Stimulated activated CD4-positive, alpha-beta T cell treated with anti-CD3 and anti-CD28 coated beads, Interleukin-12 subunit alpha, Interleukin-12 subunit beta, amount 100 ng/mL, for 48 hours (primary cell): Measurements from ENCODE around the gene ROPN1L.
"Not testable (repeated sequence)": the region's sequence is repeated elsewhere in the genome, so short reads cannot be mapped to it uniquely, and the experiment has no call there.

Source experiments
- DNase-seq, 3 donors: peaks; one replicate each; pipeline ENCODE4 v3.0.0-alpha.2; 2020; ENCODE audit warnings: low read depth in 2 of 3, low spot score in 1 of 3

The ROPN1L gene

DNA sequence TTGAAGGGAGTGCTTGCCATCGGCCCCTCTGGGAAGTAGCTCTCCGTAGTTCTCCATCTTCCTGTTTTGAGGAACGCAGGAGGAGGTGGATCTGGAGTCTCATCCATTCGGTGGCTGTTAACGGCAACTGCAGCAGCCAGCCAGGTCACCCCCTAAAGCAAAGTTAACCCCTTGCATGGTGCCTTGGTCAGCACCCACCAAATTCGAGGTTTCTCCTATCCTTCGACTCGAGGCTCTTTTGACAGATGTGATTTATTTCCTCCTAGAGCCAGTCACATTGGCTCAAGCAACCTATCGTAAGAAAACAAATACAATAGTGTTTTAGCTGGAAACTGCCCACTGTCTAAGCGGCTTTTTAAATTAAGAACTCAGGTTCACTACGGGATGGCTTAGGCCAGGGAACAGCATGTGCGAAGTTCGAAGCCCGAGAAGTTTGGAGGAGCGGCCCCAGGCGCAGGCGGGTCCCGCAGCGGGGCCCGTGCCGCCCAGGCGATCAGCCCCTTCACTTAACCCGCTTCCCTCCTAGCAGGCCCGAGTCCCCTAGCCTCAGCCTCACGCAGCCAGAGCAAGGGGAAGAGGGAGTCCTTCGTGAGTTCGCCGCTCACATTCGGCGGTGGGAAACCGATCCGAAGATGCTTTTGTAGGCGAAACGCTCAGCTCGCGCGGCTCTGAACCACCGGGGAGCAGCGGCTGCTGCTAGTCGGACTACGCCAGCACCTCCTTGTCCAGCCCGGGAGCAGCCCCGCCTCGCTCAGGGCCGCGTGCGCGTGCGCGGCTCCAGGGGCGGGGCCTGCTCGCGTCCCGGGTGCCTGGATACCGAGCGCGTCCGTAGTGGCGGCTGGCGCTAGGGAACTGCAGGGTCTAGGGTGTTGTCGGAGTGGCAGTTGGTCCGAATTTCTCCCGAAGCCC, at the start of gene ROPN1L:
Gene ROPN1L (plus strand): TSS at position 797 of the 909 bp plus-strand sequence. CDS start 289 bp downstream, outside the sequence.
- peak; percentile 54 to 77 (median 54) for DNase-seq

DNA sequence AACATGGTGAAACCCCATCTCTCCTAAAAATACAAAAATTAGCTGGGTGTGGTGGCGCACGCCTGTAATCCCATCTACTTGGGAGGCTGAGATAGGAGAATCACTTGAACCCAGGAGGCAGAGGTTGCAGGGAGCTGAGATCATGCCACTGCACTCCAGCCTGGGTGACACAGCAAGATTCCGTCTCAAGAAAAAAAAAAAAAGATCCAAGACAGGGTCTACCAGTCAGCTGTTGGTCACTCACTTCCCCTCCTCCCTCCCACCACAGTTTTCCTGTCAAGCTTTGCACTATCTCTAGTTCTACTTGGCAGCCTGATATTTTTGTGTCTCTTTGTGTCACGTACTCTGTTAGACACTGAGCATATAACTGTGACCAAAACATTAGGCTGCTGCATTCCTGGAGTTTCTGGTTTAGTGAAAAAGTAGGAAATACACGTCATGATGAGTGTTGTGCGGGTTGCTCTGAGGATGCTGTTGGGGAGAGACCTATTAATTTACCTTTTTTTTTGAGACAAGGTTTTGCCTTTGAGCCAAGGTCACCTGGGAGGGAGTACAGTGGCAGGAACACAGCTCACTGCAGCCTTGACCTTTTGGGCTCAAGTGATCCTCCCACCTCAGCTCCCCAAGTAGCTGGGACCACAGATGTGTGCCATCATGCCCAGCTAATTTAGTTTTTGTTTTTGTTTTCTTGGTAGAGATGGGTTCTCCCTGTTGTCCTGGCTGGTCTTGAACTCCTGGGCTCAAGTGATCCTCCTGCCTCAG, 48.9 kb upstream of the ROPN1L start:
- not testable (repeated sequence) for DNase-seq

DNA sequence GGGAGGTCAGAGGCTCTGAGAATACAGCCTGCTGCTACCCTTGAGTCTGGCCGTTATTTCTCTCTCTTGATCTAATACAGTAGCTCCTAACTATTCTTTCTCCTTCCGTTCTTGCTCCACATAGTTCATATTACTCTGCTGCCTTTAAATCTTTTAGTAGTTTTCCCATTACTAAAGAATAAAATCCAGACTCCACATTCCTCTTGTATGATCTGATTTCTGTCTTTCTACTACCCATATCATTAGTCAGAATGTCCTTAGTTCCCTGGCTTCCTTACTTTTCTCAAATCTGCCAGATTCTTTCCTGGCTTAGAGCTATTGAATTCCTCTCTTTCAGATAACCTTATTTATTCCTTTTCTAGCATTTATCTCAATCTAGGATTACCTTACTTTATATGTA, 48.2 kb upstream of the ROPN1L start:
- no peak for DNase-seq

DNA sequence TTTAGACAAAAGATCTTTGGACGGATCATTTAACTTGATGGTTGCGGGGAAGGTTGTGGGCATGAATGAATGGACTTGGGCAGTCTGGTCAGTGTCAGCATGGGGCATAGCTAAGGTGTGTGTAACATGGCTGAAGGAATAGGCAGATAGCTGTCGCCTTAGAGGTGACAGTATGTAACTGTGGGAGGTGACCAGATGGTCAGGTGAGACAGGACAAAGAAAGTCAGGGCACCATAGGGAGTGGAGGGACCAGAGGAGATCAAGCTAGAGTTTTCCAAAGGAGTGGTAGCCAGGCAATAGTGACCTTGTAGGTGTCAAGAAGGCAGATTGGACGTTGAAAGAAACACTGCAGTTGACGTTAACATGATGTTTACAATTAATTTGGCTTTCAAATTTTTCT, 45.1 kb upstream of the ROPN1L start:
- no peak for DNase-seq

DNA sequence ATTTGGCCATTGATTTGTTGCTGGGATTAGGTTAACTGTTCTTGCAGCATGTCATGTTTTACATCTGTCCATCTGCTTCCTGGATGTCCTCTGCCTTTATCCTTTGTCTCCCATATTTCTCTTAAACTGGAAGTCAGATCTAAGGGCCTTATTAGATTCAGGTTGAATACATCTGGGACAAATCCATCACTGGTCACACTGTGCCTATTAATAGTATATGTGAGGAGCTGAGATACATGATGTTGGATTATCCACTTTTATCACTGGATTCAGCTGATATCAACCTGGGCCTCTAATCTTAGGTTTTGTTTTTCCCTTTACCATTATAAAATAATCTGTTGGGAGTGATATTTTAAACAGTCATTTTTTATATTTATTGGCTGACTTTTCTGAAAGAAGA, 41.8 kb upstream of the ROPN1L start:
- no peak for DNase-seq

DNA sequence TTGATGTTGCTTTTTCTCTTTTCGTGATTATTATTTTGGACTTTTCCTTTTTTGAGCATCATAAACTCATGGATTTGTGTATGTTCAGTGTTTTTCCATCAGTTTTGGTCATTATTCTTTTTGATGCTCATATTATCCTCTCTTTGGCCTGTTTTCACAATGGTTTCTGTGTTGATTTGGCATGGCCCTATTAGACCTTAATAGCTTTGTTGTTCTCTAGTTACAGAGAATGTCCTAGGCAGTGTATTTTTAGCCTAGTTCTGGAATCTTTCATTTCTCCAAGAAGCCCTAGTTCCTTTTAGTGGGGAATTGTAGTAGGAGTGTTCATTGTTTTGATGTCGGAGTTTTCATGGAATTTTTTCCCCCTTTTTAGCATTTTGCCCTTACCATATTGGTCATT, 41.3 kb upstream of the ROPN1L start:
- no peak for DNase-seq

DNA sequence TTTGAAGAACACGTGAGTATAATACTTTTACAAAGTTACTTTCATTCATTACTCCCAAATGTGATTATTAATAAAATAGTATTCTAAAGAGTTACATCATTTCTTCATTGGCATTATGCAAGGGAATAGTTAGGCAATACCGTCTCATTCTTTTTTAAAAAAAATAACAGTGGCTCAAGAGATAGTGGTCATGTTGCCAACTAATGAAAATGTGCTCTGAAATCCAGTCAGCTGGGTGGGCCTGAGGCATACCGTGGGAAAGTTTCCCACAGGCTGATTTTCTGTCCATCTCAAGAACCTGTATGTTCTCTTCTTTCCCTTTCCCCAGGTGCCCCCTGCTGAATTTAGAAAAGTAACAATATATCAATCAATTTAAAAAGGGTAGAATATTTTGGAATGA, 40.8 kb upstream of the ROPN1L start:
- no peak for DNase-seq

DNA sequence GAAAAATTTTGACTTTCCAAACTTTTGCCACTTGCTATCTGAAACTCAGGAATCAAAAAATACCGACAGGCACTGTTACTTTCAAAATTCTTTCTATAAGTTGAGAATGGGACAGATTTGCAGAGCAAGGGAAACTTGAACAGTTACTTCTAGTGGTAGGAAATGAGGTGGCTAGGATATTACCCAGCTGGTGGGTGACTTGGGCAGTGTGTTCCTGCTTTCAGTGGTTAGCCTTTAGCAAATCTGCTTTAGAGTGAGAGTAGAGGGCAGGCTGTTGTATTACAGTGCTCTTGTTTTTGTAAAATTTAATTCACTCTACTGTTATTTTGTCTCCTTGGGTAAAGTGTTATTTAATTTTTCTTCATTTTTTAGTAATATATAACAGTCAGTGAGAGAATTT, 40.2 kb upstream of the ROPN1L start:
- DNase-seq = no peak

DNA sequence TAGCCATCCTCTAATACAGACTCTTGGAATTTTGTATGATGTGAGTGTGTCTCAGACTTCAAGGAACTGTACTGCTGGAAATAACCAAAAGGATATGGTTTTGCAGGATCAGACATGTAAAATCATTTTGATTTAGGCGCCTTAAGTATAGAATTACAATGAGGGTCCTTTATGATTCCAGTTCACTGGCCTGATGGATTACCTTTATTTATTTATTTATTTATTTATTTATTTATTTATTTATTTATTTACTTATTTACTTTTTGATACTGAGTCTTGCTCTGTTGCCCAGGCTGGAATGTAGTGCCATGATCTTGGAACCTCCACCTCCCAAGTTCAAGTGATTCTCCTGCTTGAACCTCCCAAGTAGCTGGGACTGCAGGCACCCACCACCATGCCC, 37.9 kb upstream of the ROPN1L start:
- no peak for DNase-seq

DNA sequence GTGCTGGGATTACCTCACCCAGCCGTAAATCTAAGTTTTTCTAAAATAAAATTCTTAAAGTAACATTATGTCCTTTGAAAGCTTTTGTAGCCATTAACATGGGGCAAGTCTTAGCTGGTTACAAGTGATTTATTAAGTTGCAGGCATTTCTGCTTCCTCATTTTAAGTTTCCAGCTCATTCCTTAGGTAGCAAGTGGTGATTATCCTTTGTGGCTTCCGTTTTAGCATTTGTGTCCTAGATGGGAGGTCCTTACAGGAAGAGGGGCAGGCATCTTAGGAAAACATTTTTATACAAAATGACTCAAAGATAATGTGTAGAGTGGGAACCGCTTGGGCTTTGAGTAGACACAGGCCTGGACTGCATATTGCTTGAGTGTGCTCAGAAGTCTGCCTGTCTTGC, 35.0 kb upstream of the ROPN1L start:
- no peak for DNase-seq

DNA sequence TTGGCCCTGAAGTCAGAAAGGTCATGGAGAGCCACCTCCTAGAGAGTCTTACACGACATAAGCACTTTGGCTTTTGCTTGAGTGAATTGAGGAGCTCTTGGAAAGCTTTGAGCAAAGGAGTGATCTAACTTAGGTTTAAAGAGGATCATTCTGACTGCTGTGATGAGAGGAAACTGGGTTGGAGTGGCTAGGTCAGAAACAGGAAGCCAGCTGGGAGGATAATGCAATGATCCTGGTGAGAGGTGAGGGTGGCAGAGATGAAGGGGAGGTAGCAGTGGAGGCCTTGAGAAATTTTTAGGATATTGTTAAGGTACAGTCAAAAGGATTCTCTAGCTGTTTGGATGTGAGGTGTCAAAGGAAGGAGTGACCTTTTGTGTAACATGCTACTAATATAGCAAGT, 32.2 kb upstream of the ROPN1L start:
- DNase-seq = no peak

DNA sequence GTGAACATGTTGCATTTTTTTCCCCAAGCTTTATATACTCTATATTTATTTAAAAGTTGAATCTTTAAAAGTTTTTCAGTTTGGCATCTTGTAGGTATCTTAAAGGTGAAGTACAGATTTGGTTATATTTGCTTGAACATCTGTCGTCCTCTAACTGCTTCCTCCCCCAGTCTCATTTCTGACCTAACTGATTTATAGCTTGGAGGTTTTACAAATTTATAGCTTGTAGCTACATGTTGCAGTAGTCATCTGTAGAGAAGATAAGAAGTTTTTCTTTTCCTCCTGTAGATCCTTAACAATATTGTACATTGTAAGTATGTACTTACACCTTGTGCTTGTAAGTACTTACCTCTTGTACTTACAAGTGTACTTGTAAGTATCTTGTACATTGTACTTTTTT, 31.0 kb upstream of the ROPN1L start:
- no peak for DNase-seq

DNA sequence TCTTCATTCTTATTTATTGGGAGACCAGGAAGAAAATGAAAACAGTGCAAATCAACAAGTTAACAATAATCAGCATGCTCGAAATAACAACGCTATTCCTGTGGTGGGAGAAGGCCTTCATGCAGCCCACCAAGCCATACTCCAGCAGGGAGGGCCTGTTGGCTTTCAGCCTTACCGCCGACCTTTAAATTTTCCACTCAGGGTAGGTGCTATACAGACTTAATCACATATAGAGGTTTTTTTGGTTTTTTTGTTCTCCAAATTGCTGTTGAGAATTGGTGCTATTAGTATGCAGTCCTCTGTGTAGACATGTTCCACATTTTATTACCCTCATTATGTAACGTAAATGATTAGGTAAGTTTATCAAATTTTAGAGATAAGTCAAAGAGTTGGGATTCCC, 30.3 kb upstream of the ROPN1L start:
- DNase-seq = no peak

DNA sequence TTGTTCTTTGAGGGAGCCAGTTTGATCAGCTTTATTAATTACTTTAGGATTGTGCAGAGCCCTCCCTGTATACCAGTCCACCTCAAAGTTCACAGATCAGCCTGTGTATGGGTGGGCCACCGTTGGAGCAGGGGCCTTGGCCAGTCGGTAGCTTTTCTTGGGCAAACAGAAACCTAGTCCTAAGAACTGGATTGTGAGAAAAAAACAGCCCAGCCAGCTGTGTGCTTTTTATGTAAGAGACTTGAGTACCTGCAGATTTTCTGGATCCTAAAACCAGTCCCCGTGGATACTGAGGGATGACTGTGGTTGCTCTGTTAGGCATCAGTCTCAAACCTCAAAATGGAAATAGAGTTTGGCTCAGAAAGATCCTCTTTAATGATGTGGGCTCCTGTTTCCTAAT, 24.8 kb upstream of the ROPN1L start:
- DNase-seq = no peak

DNA sequence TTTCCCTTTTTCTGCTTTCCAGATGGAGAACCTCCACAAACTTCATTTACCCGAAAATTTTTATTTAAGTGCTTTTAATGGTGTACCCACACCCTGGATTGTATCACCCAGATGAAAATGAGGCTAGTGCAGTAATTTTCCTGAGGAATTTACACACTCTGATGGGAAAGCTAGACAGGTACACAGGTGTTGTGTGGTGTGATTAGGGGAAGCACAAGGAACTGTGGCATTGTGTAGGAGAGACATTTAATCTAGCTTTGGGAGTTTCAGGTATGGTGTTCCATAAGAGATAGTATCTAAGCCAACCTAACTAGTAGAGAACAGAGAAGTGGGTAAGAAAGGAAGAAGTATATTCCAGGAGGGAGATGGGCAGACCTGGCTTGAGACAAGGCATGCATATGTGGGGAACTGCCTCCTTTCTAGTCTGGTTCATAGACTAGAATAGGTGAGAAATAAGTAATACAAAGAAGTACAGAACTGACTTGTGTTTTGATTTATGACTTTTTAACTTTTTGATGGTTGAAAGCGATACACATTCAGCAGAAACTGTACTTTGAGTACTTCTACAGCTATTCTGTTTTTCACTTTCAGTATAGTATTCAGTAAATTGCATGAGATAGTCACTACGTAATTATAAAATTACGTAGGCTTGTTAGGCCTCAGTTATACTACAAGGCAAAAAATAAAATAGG, 22.9 kb upstream of the ROPN1L start:
- DNase-seq = no peak

DNA sequence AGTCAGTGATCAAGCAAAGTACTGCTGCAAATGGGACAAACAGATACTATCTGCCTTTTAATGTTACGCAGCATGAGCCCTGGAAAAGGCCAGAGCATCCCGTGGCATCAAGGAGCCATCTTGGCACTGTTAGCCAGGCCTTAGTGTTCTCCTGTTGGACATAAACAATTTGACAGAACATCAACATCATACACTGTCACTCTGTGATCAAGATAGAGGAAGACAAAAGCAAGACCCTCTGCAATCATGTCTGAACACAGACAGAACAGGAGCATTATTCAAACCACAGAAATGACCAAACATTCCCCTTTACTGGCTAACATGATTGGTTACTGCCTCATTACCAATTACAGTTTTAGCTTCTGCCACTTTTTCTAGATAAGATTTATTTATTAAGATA, 21.2 kb upstream of the ROPN1L start:
- DNase-seq = no peak

DNA sequence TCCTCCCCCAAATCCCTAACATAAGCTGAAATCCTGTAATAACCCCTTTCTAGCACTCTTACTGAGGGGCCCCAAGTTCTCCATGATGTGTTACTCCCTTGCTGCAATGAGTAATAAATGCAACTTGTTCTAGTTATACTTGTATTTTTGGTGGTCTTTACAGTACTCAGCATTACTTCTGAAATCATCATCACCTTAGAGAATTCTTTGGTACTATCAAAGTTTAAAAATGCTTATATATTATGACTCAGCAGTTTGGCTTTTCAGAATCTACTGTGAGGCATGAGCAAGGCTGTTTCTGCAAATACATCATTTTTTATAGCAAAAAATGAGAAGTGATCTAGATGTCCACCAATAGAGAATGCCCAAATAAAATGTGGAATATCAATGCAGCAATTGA, 20.7 kb upstream of the ROPN1L start:
- DNase-seq = no peak

DNA sequence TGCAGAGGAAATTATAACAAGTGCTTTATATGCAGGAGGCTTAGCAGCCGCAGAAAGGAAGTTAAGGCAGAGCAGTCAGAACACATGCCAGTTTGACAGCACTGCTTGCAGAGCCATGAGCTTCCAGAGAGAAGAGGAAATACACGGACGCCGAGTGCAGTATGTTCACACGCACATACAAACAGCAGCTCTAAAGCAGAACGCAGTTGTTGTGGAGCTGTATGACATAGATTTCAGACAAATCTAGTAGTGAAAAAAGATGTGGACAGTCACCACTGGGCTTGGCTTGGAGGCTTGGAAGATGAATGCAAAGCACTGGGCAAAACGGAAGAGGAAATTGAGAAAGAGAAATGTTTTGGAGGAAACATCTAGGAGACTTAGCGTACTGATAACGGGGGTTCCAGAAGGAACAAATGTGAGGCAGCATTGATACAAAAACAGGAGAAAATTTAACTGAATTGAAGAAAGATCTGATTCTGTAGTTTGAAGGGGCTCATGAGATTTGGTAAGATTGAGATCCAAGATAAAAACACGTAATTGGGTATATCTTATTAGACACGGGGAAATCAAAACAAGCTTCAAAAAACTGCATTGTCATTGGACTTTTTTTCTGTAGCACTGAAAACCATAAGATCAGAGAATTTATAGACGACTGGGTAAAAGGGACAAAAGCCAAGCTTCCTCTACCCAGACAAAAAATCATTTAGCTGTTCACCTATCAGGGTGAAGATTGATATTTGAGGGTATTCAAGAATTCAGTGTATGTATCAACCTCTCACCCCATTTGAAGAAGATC, 19.6 kb upstream of the ROPN1L start:
- DNase-seq = no peak

DNA sequence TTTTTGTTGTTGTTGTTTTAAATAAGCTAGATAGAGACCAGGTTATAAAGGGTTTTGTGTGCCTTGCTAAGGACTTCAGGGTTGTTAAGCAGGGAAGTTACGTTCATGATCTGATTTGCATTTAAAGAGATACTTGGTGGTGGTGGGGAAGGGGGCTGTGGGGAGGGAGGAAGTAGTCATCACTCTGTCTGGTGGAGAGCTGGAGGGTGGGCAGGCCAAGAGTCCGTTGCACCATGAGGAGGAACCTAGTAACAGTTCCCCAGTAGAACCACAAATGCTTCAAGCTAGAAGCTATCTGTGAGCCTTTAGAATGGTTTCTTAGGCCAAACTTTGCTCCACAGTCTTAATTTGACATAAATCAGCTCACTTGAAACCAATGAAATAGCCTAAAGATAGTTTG, 18.7 kb upstream of the ROPN1L start:
- no peak for DNase-seq

DNA sequence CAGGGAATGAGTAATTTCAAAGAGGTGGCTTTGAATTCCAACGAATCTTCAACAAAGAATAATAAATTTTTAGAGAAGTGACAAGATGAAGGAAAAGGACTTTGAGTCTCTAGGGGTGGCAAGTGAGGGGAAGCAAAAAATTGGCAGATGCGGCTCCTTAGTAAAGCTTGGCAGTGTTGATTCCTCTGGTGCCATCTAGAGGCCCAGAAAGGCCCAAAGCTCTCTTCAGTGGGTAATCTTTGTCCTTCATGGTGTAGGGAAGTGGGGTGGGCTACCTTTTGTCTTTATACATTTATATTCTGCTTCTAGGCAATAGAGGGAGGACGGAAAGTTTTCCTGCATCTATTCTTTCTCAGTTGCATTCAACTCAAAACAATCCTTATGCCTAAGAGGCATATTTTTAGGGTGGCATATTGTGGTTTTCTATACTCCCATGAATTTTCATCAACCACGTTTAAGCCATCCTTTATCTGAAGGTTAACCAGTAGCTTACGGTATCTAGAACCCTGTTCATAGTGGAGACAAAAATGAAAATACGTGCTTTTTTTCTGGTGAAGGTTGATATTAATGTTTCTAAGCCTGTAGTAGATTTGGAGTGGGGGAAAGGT, 17.5 kb upstream of the ROPN1L start:
- no peak for DNase-seq

DNA sequence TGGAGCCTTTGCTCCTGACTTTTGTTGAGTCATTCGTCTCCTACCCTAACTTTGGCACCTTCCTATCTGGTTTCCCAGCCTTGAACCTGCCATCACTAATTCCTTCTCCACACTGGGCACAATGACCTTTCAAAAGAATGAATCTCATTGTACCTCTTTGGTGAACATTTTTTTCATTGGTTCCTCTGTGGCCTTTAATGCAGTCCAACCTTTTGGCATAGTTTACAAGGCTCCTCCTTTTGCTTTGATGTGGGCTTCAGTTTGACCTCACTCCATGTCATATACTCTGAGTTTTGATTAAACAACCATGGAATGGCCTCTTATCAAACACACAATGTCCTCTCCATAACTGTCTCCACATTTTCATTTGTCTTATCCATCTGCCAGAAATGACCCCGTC, 14.5 kb upstream of the ROPN1L start:
- DNase-seq = no peak
